Measurements from ENCODE around the gene TSSK6.
"Not testable (repeated sequence)": the region's sequence is repeated elsewhere in the genome, so short reads cannot be mapped to it uniquely, and the experiment has no call there.

Gene TSSK6

DNA sequence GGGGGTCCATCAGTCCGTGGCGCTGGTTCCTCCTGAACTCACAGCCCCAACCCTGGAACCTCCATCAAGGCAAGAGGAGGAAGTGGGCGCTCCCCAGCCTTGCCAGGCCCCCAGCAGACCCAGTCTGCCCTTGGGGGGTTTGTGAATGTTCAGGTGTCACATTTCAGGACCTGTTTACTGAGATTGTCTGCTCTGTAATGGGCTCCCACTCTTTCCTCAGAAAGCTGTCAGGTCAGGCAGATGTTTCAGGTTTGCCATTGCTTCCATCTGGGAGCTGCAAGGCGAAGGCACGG, 29.4 kb downstream of the TSSK6 start:
- no peak for DNase-seq

DNA sequence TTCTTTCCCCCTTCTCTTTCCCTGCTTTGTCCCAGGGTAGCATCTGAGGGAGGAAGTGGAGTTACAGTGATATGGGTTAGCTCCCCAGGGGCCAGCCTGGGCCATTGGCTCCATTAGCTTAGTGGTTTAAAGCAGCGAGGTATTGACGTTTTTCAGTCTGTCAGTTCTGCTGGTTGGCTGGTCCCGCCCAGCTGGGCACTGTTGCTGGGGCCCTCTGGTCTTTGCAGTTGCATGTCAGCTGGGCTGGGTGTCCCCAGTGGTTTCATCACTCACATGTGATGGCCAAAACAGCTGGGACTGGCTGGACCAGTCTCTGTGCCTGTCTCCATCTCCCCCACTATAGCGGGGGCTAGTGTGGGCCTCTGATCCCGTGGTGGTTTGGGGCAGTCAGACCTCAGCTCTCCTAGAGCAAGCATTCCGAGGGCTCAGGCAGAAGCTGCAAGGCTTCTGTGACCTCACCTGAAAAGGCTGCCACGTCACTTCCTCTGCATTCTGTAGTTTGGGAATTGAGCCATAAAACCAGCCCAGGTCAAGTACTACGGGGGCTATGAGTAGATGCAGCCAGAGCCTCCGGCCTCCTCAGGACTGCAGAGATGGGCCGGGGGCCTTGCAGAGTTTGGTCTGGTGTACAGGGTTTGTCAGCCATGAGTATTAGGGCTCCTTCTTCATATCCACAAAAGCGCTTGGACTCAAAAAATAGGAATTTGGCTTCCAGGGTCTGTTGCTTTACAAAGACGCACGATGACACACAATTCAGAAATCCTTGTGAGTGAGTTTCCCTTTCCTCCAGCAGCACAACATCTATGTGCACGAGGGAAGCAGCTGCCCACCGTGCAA, 30.0 kb downstream of the TSSK6 start:
- no peak for DNase-seq

DNA sequence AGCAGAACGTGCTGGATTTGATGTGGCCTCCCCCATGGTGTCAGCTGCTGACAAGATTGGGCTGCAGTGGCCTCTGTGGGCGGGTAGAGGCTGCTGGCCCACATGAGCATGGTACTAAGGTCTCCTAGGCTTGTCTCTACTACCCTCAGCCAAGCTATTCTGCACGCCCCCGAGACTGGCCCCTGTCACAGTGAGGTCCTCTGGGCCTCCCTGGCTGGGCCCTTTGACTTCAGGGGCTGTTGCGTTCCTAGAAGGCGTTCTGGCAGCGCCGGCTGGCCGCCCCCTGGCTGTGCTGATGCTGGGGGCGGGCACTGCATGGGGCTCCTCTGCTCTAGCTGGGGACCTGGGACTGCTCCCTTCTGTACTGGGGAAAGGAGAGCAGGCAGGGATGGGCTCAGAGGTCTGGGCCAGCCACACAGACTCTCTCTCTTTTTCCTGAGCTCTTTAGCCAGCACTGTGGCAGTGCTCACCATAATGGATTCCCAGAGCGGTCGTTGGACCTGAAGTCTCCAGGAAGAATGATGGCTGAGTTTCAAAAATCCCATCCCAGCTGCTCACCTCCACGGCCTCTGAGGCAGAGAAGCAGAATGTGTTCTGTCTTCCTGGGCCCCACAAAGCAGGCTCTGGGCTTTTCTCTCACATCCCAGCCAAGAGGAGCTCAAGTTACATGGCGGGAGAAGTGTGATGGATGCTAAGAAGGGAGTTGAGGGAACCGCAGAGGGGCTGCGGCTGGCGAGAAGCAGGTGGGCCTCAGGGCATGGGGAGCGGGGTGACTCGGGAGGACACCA, 32.3 kb downstream of the TSSK6 start:
- DNase-seq: no peak

DNA sequence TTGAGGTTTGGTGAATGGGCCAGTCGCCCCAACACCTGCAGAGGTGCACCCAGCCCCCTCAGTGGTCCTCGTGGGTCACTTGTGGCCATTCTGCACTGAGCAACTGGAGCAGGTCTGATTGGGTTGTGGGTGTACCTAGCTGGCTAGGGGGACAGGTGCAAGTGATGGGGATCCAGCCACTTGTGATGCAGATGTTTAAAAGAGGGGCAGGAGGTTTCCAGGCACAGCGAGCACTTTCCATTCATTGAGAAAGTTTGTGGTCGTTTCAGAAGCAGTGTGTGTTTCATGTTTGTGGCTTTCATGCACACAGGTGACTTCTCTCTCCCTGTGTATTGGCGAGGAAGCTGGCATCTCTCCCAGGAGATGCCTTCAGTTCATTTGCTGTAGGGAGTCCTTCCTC, 34.7 kb downstream of the TSSK6 start:
- no peak for DNase-seq

DNA sequence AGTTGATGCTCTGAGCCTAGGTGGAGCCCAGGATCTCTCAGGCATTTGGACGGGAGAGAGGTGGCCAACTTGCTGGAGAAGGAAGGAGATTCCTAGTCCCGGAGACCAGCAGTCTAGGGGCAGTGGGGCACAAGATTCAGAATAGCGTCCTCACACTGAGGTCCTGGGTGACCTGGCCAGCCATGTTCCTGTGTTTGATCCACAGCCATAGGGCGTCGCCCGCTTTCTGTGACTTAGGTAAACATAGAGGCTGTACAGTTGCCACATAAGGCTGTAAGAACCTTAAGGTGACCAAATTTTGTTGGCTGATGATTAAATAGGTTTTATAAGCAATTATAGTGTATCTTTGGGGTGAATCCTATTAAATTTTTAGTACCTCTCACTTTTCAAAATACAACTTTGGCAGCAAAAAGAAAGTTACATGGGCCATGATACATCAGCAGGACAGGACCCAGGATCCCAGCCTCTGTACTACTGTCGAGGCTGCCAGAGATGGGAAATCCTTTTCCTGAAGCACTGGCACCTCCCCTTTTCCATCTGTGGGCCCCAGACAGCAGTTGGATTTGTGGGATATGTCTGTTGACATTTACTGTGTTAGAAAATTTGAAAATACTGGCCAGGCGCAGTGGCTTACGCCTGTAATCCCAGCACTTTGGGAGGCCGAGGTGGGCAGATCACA, 37.5 kb downstream of the TSSK6 start:
- DNase-seq: no peak

DNA sequence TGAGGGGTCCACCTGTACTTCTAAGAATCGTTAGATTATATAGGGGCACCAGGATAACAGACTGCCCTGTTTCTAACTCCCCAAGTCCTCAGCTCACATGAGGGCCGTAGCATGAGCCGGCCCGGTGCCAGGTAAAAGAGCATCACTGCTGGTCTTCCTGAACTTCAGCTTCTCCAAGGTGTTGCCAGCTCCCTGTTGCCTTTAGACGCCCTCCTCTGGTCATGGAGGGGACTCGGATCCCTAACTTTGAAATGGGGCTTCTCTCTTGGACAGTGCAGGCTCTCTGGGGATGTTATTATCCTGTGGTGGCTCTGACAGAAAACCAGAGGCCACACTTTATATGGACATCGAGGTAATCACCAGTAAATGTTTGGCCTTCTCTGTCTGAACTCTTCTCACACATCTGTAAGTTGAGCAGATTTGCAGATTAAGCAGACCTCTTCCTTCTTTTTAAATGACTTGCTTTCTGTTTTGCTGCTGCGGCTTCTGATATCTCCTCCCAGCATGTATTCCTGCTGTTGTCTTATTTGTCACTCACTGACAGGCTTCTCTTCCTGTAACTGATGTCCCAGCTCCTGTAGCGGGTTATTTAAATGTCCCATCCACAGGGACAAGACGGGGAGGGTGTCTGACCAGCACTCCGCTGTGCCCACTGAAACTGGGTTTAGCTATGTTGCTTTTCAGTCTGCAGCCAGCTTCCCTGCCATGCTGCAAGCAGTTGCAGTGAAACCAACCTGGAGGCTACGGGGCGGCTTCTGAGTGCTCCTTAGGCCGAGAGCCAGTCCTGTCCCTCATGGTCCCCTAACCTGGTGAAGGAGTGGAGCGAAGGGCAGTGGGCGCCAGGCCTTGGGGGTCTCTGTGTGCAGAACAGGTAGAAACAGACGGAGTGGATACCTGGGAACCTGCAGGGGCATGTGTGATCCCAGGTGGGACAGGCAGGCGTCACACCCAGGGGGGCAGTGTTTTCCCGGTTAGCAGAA, 39.2 kb downstream of the TSSK6 start:
- no peak for DNase-seq

DNA sequence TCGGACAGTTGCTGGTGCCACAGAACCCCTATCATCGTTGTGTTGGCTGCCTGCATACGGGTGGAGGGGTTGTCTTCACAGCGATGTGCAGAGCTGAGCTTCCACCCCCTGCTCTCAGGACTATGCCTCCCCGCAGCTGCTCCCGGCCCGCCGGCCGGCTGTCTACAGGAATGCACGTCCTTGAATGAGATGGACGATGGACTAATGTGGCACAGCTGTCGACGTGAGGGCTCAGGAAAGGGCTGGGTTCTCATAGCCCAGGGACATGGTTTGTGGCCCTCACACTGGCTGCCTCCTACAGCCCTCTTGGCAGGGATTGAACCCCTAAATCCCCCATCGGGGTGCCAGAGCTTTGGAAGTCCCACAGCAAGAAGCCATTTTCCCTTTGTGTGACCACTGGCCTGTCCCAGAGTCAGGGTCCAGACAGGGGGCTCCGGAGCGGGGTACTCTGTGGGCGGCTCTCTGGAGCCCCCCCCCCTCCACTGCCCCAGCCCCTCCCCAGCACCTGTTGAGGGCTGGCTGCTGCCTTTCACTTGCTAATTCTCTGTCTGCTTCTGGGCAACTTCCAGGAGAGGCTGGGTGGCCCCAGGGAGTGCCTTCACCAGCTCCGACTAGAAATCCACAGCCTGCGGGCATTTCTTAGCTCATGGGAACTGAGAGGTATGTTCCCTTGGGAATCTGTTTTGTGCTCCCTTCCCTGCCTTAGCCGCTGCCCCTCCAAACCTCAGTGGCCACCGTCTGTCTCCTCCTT, 40.2 kb downstream of the TSSK6 start:
- DNase-seq: no peak

DNA sequence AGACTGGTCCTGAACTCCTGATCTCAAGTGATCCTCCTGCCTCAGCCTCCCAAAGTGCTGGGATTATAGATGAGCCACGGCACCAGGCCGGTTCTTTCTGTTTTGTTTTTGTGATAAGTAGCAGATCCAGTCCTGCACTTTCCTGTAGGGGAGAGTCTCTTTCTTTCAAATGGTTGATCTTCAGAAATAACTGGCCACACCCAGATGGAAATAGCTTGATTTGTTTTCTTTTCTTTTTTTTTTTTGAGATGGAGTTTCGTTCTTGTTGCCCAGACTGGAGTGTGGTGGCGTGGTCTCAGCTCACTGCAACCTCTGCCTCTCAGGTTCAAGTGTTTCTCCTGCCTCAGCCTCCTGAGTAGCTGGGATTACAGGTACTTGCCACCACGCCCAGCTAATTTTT, 43.2 kb downstream of the TSSK6 start:
- DNase-seq: not testable (repeated sequence)

DNA sequence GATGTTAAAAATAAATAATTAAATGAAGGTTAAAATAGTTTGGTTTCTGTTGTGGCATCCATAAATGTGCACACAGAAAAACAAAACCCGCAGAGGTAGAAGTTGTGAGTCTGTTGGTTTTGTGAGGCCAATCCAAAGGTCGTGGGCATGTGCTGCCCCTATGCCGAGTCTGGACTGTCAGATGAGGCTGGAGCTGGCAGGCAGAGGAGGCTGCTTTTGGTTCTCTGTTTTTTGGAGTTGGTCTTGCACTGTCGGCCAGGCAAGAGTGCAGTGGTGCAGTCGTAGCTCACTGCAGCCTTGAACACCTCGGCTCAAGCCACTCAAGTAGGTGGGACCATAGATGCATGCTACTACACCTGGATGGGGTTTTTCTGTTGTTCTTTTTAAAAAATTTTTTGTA, 43.7 kb downstream of the TSSK6 start:
- no peak for DNase-seq

DNA sequence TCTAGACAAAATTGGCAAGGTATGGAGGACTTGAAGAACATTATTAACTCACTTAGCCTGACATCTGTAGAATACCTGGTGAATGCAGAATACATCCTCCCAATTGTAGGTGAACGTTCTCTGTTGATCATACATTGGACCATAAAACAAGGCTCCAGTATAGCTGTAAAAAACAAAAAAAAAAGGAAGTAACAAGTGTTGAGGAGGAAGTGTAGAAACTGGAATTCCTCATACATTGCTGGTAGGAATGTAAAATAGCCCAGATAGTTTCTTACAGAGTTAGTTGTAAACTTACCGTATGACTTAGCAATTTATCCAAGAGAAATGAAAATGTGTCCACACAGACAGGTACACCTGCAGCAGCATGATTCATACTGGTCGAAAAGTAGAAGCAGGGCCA, 44.8 kb downstream of the TSSK6 start:
- no peak for DNase-seq

DNA sequence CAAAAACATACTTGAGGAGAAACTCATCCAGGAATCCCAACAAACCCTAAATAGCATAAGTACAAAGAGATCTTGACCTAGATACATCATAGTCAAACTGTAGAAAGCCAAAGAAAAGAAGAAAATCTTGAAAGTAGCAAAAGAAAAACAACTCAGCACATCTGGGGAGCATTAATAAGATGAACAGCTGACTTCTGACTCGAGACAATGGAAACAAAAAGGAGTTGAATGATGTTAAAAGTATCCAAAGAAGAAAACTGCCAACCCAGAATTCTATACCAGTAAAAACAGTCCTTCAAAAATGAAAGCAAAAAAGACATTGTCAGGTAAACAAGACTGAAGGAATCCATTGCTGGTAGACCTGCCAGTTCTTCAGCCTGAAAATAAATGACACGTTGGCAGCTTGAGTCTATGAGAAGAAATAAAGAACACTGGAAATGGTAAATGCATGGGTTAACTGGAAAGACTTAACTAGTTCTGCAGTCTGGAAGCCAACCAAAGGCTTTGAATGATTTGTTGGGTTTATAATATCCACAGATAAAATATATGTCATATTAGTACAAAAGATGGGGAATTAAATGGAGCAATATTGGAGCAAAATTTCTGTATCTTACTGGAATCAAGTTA, 46.8 kb downstream of the TSSK6 start:
- DNase-seq: no peak

DNA sequence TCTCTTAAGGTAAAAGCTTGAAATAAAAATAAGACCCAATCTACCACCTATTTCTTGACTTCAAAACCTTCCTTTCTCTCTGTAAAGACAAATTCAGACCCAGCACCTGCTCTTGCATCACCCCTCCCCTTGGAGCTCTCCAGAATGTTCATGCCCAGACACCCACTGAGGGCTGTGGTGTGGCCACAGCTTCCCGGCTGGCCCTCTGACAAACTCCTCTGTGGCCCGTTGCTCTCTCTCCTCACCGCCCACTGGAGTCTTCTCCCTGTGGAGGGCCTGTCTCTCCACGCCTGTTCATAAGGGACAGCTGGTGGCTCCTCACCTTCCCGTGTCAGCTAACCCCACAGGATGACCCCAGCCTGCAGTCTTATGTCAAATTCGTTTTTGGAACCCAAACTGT, 49.1 kb downstream of the TSSK6 start:
- no peak for DNase-seq

DNA sequence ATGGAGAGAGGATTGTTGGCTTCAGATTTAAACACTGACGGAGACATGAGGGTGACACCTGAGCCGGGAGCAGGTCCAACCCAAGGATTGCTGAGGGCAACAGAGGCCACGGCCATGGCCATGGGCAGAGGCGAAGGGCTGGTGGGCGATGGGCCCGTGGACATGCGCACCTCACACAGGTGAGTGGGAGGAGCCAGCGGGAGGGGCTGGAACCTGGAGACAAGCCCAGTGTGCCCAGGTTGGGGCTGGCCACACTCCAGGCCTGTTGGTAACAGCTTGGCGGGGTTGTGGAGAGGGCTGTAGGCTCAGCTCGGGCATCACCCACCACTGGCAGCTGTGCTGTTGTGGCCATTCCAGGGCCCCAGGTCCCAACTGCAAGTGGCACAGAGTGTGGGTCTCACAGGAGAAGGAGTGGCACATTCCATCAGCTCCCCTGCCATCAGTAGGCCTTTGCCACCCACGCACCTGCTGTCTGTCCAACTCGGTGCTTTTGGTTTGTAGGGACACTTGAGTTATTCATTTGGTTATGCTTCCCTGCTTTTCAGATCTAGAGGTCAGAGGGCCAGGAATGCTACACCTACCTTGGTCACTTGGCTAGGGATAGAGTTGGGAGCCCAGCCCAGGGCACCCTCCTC, 49.8 kb downstream of the TSSK6 start:
- DNase-seq: no peak

DNA sequence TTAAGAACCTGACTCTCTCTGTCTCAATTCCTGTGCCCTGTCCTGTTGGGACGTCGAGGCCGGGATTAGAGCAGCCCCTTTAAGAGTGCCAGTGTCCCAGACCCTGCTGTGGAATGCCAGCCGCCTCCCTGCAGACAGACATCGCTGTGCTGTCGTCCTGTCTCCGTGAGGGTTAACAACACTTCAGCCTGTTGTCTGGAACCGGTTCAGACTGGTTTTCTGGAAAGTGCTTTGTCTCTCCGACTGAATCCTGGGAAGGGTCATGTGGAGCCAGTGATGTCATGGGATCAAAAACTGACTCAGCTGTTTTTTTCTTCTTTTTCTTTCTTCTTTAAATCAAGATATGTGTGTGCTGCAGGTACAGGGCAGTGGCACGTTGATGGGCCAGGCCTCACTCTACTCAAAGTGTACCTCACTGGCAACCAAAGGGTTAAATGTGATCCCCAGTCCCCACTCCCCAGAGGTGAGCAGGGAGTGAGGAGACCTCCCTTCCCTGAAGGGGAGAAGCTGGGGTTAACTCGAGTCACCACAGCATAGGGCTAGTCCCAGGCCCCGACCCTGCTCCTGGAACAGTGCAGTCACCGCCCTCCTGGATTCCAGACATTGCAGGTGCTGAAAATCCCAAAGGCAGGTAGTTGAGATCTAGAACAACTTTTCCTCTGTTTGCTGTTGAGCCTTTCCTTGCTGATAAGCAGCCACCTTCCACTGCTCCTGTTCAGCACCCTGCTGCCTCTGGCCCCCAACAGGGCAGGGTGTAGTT, 50.8 kb downstream of the TSSK6 start:
- DNase-seq: no peak

Measured in stimulated activated CD4-positive, alpha-beta T cell treated with anti-CD3 and anti-CD28 coated beads, Interleukin-12 subunit alpha, Interleukin-12 subunit beta, amount 100 ng/mL, for 4 hours (primary cell).